Stimulated activated CD4-positive, alpha-beta T cell treated with anti-CD3 and anti-CD28 coated beads, Interleukin-4, amount 100 ng/mL, for 1 hour (primary cell): ENCODE measurements around the gene ORC5.

Experiments
- DNase-seq: peaks from one replicate; pipeline ENCODE4 v3.0.0-alpha.2; 2020

The ORC5 gene

GRCh38 chr7:104124469-104124868, 83.3 kb downstream of the ORC5 start:
- no peak for DNase-seq

DNA sequence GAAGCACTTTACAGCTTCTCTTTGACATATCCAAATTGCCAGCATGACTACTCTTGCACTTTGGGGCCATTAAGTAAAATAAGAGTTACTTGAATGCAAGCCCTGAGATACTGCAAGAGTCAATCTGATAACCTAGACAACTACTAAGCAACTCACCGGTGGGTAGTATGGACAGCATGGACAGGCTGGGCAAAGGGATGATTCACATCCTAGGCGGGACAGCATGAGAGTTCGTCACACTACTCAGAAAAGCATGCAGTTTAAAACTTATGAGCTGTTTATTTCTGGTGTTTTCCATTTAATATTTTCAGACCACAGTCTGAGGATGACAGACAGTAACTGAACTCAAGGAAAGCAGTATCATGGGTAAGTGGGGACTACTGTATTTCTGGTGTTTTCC, 84.0 kb downstream of the ORC5 start:
- DNase-seq = no peak

GRCh38 chr7:104113788-104114187, 94.0 kb downstream of the ORC5 start:
- no peak for DNase-seq

DNA sequence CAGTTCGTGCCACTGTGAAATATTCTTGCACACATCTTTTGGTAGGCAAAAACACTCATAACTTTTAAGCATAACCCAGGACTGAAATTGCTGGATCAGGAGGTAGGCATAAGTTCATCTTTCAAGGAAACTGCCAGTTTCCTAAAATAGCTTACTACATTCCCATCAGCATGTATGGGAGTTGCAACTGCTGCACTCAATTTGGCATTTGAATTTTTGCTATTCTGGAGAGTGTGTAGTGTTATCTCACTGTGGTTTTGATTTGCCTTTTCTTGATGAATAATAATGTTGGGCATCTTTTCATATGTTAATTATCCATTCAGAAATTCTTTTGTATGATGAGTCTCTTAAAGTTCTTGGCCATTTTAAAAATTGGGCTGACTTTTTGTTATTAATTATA, 95.2 kb downstream of the ORC5 start:
- DNase-seq = no peak

GRCh38 chr7:104111271-104111670, 96.5 kb downstream of the ORC5 start:
- DNase-seq = no peak

GRCh38 chr7:104106108-104106905, 101.5 kb downstream of the ORC5 start:
- no peak for DNase-seq

DNA sequence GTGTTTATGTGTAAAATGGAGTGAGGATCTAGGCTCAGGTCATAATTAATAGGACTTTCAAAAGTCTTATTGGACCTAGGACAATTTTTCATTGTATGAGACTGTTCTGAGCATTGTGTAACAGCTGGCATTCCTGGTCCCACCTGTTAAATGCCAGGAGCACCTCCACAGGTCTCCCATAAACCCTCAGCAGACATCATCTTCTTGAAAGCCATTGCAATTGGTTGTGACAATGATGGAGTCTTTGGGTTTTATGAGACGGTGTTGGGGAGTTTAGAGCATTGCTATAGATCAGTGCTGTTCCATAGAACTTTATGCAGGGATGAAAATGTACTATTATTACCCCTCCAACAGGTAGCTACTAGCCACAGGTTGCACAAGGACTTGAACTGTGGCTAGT, 108.9 kb downstream of the ORC5 start:
- no peak for DNase-seq

GRCh38 chr7:104096683-104097082, 111.1 kb downstream of the ORC5 start:
- DNase-seq = no peak

- no peak for DNase-seq
Observed at GRCh38 chr7:104093127-104093526, 114.7 kb downstream of the ORC5 start.

- no peak for DNase-seq
Observed at GRCh38 chr7:104091242-104091641, 116.6 kb downstream of the ORC5 start.

DNA sequence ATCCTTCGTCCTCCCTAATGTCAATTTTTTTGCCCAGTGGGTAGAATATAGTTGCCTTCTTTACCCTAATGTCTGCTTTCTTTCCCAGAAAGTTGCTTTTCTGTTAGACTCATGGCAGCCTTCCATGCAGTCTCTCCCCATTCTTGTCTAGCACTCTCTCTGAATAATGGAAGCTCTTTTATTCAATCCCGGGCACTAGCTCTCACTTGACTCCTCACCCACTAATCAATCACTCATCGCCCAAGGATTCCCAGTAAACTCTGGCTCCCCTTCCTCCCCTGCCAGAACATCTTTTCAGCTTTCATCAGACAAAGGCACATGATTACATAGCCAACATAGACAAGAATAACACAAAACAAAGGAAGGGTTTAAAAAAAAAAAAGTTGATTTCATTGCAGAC, 118.2 kb downstream of the ORC5 start:
- DNase-seq = no peak

GRCh38 chr7:104089061-104089460, 118.8 kb downstream of the ORC5 start:
- DNase-seq = no peak
